Fibroblast of lung (primary cell): Measurements from ENCODE around the gene TAPBPL.

ENCODE experiments used
- CTCF ChIP-seq, 2 donors: IDR thresholded peaks in 1 of 2; conservative IDR thresholded peaks in 1 of 2; 1 replicate in 1 of 2; 2 replicates in 1 of 2; pipeline ENCODE4 v1.5.1; 2011 to 2012; ENCODE audit warnings: low read length in 2 of 2, control low read depth in 1 of 2, inconsistent platforms in 1 of 2, low read depth in 1 of 2, mild to moderate bottlenecking in 1 of 2
- EZH2 ChIP-seq: IDR thresholded peaks from 2 replicates; pipeline ENCODE4 v1.5.1; 2012; ENCODE audit warnings: low read length, control low read depth, mild to moderate bottlenecking; ENCODE audit errors: missing control alignments

GRCh38 chr12:6452245-6452943 is 552 bp downstream of the TAPBPL start:
- TF ChIP-seq CTCF (conservative IDR thresholded peaks at IDR 0.05 in 1 of 2, IDR thresholded peaks at IDR 0.05 in 1 of 2; ENCODE audit: low read depth in 1 of 2, low read length in 2 of 2): no peak
- TF ChIP-seq EZH2: no peak
